HTR-8/SVneo (cell line): ENCODE measurements around the gene CRIP2.

ENCODE experiments used
- DNase-seq: peaks from one replicate; pipeline ENCODE4 v3.0.0; 2011; ENCODE audit warnings: low spot score, mixed read lengths; ENCODE audit not compliant: insufficient read length
- FAIRE-seq: peaks from 2 replicates; lab custom pipeline; 2011; peaks lifted over from hg19 to GRCh38; lab: Jason Lieb, UNC

Gene CRIP2

GRCh38 chr14:105486163-105486973 lies 11.7 kb downstream of the CRIP2 start, which contains the start of gene CRIP1:
Gene CRIP1 (plus strand): TSS chr14:105486886. CDS start chr14:105487260, 374 bp downstream.
- DNase-seq, result no peak

GRCh38 chr14:105486974-105487448 lies 12.4 kb downstream of the CRIP2 start:
- FAIRE-seq (no peak), DNase-seq (no peak)

More at GRCh38 chr14:105486163-105486973, 11.7 kb downstream of the CRIP2 start, which contains the start of gene CRIP1:
- FAIRE-seq, result no peak

GRCh38 chr14:105487449-105487985 lies 12.9 kb downstream of the CRIP2 start:
- FAIRE-seq (no peak), DNase-seq (no peak)

GRCh38 chr14:105487986-105488777 lies 13.6 kb downstream of the CRIP2 start:
- DNase-seq (no peak), FAIRE-seq (no peak)

GRCh38 chr14:105488781-105489541 lies 14.3 kb downstream of the CRIP2 start:
- FAIRE-seq (no peak), DNase-seq (no peak)

GRCh38 chr14:105489542-105490266 lies 15.1 kb downstream of the CRIP2 start:
- DNase-seq (peak; percentile 86), FAIRE-seq (peak; percentile 91)

GRCh38 chr14:105490267-105490571 lies 15.6 kb downstream of the CRIP2 start:
- DNase-seq (no peak), FAIRE-seq (no peak)

GRCh38 chr14:105490572-105491365 lies 16.1 kb downstream of the CRIP2 start, which contains the start of gene TEDC1:
Gene TEDC1 (plus strand): TSS chr14:105491246. CDS start chr14:105491376, 130 bp downstream.
- peak; percentile 98 for FAIRE-seq

GRCh38 chr14:105491366-105491973 lies 16.8 kb downstream of the CRIP2 start:
- DNase-seq (peak; percentile 66), FAIRE-seq (no peak)

More at GRCh38 chr14:105490572-105491365, 16.1 kb downstream of the CRIP2 start, which contains the start of gene TEDC1:
- DNase-seq, result peak; percentile 98

- FAIRE-seq, result no peak
- DNase-seq, result no peak
These were observed 17.7 kb downstream of the CRIP2 start for GRCh38 chr14:105492031-105492970.

GRCh38 chr14:105492971-105493871 lies 18.6 kb downstream of the CRIP2 start:
- no peak for DNase-seq
- FAIRE-seq, result no peak

GRCh38 chr14:105493921-105494605 lies 19.4 kb downstream of the CRIP2 start:
- FAIRE-seq, result no peak
- no peak for DNase-seq

- FAIRE-seq (no peak), DNase-seq (no peak)
These were observed 19.9 kb downstream of the CRIP2 start for GRCh38 chr14:105494606-105494929.

GRCh38 chr14:105495101-105495989 lies 20.7 kb downstream of the CRIP2 start:
- DNase-seq (no peak), FAIRE-seq (no peak)
